Karpas-422 (cell line): ENCODE results near the gene ENKD1. TPM values are rescaled to one million over a fixed set of nuclear protein-coding genes. Genes with fewer than 3 reads are reported as not detected.
A peak's percentile ranks its signal among the peaks of the same experiment; 100 is the strongest.

Experiments
- DNase-seq: peaks from one replicate; pipeline ENCODE4 v3.0.0-alpha.2; 2015
- H2AFZ ChIP-seq: fragments of 200-600 bp; sonication (generic); 2 replicates; pipeline ENCODE4 v1.6.1; 2014; ENCODE audit warnings: antibody characterized with exemption, low read length, mixed read lengths
- H3K27ac ChIP-seq: fragments of 200-600 bp; sonication (generic); 2 replicates; pipeline ENCODE4 v1.5.1; 2014; ENCODE audit warnings: mild to moderate bottlenecking, low read length, moderate library complexity
- H3K27me3 ChIP-seq: fragments of 200-600 bp; sonication (generic); 2 replicates; pipeline ENCODE4 v1.6.1; 2014; ENCODE audit warnings: low read length, mixed read lengths
- H3K36me3 ChIP-seq: fragments of 200-600 bp; sonication (generic); 2 replicates; pipeline ENCODE4 v1.6.1; 2014; ENCODE audit warnings: low read length, mixed read lengths; ENCODE audit not compliant: insufficient read depth
- H3K4me1 ChIP-seq: fragments of 200-600 bp; sonication (generic); 2 replicates; pipeline ENCODE4 v1.6.1; 2014; ENCODE audit warnings: mild to moderate bottlenecking, low read length, mixed read lengths
- H3K4me2 ChIP-seq: fragments of 200-600 bp; sonication (generic); 2 replicates; pipeline ENCODE4 v1.6.1; 2014; ENCODE audit warnings: low read length, low read depth, mild to moderate bottlenecking; ENCODE audit not compliant: poor library complexity, severe bottlenecking
- H3K4me3 ChIP-seq: fragments of 200-600 bp; sonication (generic); 2 replicates; pipeline ENCODE4 v1.5.1; 2014; ENCODE audit warnings: mild to moderate bottlenecking, antibody characterized with exemption, low read length, mixed read lengths
- H3K79me2 ChIP-seq: fragments of 200-600 bp; sonication (generic); 2 replicates; pipeline ENCODE4 v1.6.1; 2014; ENCODE audit warnings: mild to moderate bottlenecking, low read length, mixed read lengths
- H3K9ac ChIP-seq: fragments of 200-600 bp; sonication (generic); 2 replicates; pipeline ENCODE4 v1.6.0; 2014; ENCODE audit warnings: low read length
- H3K9me2 ChIP-seq: fragments of 200-600 bp; sonication (generic), shearing (Covaris generic); replicated peaks from 2 replicates; pipeline ENCODE4 v1.6.0; 2014; ENCODE audit warnings: mild to moderate bottlenecking, low read length, moderate library complexity; ENCODE audit not compliant: insufficient read depth
- H3K9me3 ChIP-seq: fragments of 300-700, 200-600 bp; sonication (generic); 2 replicates; pipeline ENCODE4 v1.6.1; 2014; ENCODE audit warnings: low read length, mixed read lengths
- H4K20me1 ChIP-seq: fragments of 200-600 bp; sonication (generic); 2 replicates; pipeline ENCODE4 v1.6.1; 2014; ENCODE audit warnings: mild to moderate bottlenecking, antibody characterized with exemption, low read length, low read depth; ENCODE audit not compliant: insufficient read depth
- total RNA-seq: library from RNA; depleted of rRNA; stranded (reverse); fragments of >200 nt; shearing (Covaris generic); gene quantifications from 2 replicates; pipeline ENCODE4 v1.2.3, GENCODE V29; 2014; ENCODE audit warnings: low replicate concordance; rRNA removed

ENKD1 gene
- total RNA-seq, 1 experiment from 2014 or later, result 8.4 TPM

DNA sequence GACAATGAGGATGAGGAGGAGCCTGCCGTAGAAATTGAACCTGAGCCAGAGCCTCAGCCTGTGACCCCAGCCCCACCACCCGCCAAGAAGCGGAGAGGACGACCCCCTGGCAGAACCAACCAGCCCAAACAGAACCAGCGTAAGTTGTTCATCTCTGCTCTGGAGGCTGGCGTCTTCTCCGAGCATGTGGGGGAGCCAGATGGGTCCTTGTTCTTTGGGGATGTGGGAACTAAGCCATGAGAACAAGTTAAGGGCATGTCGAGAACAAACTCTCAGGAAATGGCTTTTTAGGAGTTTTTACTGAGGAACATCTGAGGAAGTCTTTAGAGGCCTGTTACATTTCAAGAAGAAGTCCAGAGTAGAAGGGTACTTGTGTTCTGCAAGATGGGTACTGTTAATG is 29.8 kb downstream of the ENKD1 start:
- Histone ChIP-seq H3K4me2 (no peak overlapping the region), H3K4me1 (no peaks in the 10 kb centered on the region), H3K27ac (no peak overlapping the region), H3K79me2 (no peaks in the 10 kb centered on the region), H3K36me3 (peaks cover 32% of the 10 kb centered on the region; the same call in 1 of the 2 replicates), H3K4me3 (no peak overlapping the region), H4K20me1 (no peaks in the 10 kb centered on the region), H3K9me2 (no peaks in the 10 kb centered on the region), H3K9ac (no peak overlapping the region), H2AFZ (no peak overlapping the region), H3K27me3 (no peaks in the 10 kb centered on the region), H3K9me3 (no peaks in the 10 kb centered on the region)
- DNase-seq, result no peak

DNA sequence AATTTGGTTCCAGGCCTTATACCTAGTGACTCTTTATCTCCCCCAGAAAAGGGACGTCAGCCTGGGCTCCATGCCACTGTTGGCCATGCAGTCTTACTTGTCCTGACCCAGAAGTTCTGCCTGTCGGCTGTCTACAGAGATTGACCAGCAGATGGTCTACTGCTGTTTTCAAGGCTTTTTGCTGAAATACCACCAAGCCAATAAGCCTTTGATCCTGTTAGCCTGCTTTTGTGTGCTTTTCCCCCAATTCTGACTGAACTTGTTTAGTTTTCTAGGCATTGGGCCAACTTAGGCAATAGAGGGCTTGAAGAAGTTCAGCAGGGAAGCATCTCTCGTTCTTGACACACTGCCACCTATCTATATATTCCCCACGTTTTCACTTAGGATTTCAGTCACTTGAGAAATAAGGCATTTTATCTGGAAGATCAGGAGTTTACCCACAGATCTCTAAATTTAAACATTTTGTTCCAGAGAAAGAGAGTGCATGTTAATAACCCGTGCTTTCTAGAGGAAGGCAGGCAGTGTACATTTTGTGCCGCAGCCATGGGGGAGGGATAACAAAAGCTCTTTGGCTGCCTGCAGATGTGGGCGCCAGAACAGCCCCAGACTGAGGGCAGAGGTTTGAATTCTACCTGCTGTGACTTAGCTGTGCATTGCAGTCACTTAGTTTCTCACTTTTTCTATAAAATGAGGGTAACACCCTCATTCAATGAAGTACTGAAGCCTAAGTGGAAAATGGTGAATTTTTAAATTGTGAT is 34.0 kb downstream of the ENKD1 start:
- Histone ChIP-seq H3K36me3 (peaks cover 33% of the 10 kb centered on the region; the same call in 1 of the 2 replicates), H3K9me2 (no peaks in the 10 kb centered on the region), H3K4me1 (no peaks in the 10 kb centered on the region), H3K9ac (no peak overlapping the region), H4K20me1 (no peaks in the 10 kb centered on the region), H3K79me2 (no peaks in the 10 kb centered on the region), H3K9me3 (no peaks in the 10 kb centered on the region), H3K27ac (no peak overlapping the region), H2AFZ (no peak overlapping the region), H3K27me3 (no peaks in the 10 kb centered on the region), H3K4me2 (no peak overlapping the region), H3K4me3 (no peak overlapping the region)
- no peak for DNase-seq

DNA sequence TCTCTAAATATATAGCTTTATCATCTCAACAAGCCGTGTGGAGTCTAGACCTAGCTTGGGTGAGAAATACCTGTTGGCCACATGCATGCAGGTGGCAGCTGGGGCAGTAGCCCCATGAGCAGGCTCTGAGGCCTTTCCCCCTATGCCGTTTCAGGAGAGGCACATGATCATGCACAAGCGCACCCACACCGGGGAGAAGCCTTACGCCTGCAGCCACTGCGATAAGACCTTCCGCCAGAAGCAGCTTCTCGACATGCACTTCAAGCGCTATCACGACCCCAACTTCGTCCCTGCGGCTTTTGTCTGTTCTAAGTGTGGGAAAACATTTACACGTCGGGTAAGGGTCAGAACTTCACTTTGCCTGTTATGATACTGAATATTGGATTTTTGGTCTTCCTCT is 38.3 kb downstream of the ENKD1 start:
- Histone ChIP-seq H3K9me3 (no peaks in the 10 kb centered on the region), H3K4me3 (no peak overlapping the region), H3K36me3 (peaks cover 29% of the 10 kb centered on the region; the same call in 1 of the 2 replicates), H3K9ac (no peak overlapping the region), H3K4me2 (no peak overlapping the region), H4K20me1 (no peaks in the 10 kb centered on the region), H3K4me1 (no peaks in the 10 kb centered on the region), H3K79me2 (no peaks in the 10 kb centered on the region), H3K27me3 (no peaks in the 10 kb centered on the region), H3K9me2 (no peaks in the 10 kb centered on the region), H2AFZ (no peak overlapping the region), H3K27ac (no peak overlapping the region)
- peak; percentile 34 for DNase-seq

DNA sequence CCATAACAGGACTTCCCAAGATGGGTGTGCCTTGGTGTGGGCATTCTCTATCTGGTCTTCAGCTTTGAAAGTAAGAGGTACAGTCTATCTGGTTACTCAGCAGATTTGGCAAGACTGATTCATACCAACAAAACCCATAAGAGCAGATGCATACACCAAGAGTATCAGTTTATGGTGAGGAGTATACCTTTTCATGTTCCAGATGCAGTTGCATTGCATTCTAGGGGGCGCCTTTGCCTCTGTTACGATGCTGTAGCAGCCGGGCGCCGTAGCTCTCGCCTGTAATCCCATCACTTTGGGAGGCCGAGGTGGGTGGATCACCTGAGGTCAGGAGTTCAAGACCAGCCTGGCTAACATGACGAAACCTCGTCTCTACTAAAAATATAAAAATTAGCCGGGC is 52.7 kb downstream of the ENKD1 start:
- Histone ChIP-seq H3K36me3 (peaks cover 42% of the 10 kb centered on the region; the same call in 1 of the 2 replicates), H3K9ac (no peak overlapping the region), H3K4me2 (no peak overlapping the region), H3K79me2 (peaks cover 20% of the 10 kb centered on the region), H3K9me3 (no peaks in the 10 kb centered on the region), H3K27ac (no peak overlapping the region), H3K4me1 (no peaks in the 10 kb centered on the region), H2AFZ (no peak overlapping the region), H4K20me1 (no peaks in the 10 kb centered on the region), H3K27me3 (no peaks in the 10 kb centered on the region), H3K4me3 (no peak overlapping the region), H3K9me2 (no peaks in the 10 kb centered on the region)
- peak; percentile 51 for DNase-seq

Other genes with a start within 250 kb of the ENKD1 start
- not detected in 2 replicates for gene HSD11B2, start 235.6 kb downstream of the ENKD1 start, total RNA-seq
- gene ATP6V0D1, start 185.6 kb downstream of the ENKD1 start, total RNA-seq, result 63.8 and 83.4 TPM in 2 replicates
- gene AGRP, start 183.2 kb downstream of the ENKD1 start, total RNA-seq, result not detected in 2 replicates
- 1.3 and 2.9 TPM in 2 replicates for gene RIPOR1, start 137.9 kb downstream of the ENKD1 start, total RNA-seq
- 29.5 and 36.0 TPM in 2 replicates for gene CTCF, start 104.2 kb downstream of the ENKD1 start, total RNA-seq
- gene CARMIL2, start 21.6 kb downstream of the ENKD1 start, total RNA-seq, result 18.6 and 60.6 TPM in 2 replicates
- 19.1 and 50.4 TPM in 2 replicates for gene ACD, start 6.5 kb downstream of the ENKD1 start, total RNA-seq
- gene PARD6A, start 5.8 kb downstream of the ENKD1 start, total RNA-seq, result 13.6 and 16.3 TPM in 2 replicates
- gene C16orf86, start 64 bp upstream of the ENKD1 start, total RNA-seq, result 13.8 and 18.4 TPM in 2 replicates
- 12.9 and 34.8 TPM in 2 replicates for gene GFOD2, start 52.6 kb upstream of the ENKD1 start, total RNA-seq
- 9.3 and 10.7 TPM in 2 replicates for gene RANBP10, start 139.8 kb upstream of the ENKD1 start, total RNA-seq
- gene TSNAXIP1, start 140.1 kb upstream of the ENKD1 start, total RNA-seq, result 0.52 and 1.1 TPM in 2 replicates
- 57.1 and 89.9 TPM in 2 replicates for gene THAP11, start 175.6 kb upstream of the ENKD1 start, total RNA-seq
- 179 and 237 TPM in 2 replicates for gene NUTF2, start 180.2 kb upstream of the ENKD1 start, total RNA-seq
- gene CENPT, start 180.9 kb upstream of the ENKD1 start, total RNA-seq, result 22.0 and 36.0 TPM in 2 replicates
- gene EDC4, start 206.3 kb upstream of the ENKD1 start, total RNA-seq, result 46.4 and 52.1 TPM in 2 replicates
- 0.56 TPM in 1 of 2 replicates, not detected in the other for gene NRN1L, start 218.1 kb upstream of the ENKD1 start, total RNA-seq
- gene PSKH1, start 226.5 kb upstream of the ENKD1 start, total RNA-seq, result 7.2 and 14.2 TPM in 2 replicates